GM19099 (cell line): Measurements from ENCODE around the gene UGT2B7.

Source experiments
- POLR2A ChIP-seq: IDR thresholded peaks from 3 replicates; pipeline ENCODE4 v1.6.1; 2011; ENCODE audit warnings: low read depth; ENCODE audit not compliant: insufficient read length; ENCODE audit errors: extremely low read depth

Gene UGT2B7

DNA sequence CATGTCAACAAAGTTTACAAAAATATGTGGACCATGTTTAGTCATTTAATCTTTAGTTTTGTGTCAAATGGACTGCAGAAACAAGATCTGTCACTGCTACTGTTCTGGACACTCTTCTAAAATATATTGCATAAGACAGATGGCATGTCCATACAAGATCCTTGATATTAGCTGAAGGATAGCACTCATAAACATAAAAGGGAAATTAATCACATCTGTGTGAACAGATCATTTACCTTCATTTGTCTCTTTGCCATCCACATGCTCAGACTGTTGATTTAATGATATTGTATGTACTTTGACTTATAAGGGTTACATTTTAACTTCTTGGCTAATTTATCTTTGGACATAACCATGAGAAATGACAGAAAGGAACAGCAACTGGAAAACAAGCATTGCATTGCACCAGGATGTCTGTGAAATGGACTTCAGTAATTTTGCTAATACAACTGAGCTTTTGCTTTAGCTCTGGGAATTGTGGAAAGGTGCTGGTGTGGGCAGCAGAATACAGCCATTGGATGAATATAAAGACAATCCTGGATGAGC, at the start of gene UGT2B7:
UGT2B7 (plus strand) TSS at position 364 of the 546 bp plus-strand sequence; CDS start at position 411, 47 bp downstream.
- no peak for TF ChIP-seq POLR2A

DNA sequence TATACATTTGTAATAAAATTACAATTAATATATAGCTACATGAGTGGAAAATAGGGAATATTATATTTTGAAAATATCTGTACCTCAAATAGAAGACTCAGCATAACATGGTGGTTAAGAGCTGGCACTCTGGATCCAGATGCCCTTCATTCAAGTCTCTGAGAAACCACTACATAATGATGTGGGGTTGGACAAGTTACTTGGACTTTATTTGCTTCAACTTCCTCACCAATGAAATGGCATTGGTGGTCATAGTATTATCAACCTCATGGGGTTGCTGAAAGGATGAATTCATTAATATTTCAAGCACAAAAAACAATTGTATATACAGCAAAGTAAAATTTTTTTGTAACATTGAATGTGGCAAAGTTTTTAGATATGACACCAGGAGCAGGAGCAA, 46.4 kb upstream of the UGT2B7 start:
- TF ChIP-seq POLR2A = no peak

DNA sequence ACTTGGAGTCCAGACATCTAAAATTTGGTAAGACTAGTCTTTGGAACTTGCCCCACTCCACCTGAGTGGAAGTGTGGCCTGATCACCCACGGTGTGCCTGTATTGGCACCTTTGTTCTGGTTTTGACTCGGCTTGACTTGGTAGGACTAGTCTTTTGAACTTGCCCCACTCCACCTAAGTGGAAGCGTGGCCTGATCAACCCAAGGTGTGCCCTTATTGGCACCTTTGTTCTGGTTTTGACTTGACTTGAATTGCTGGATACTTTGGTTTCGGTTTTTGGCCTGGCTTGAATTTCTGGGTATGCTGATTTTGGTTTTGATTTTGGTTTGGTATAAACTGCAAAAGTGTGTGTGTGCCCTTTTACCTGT, 44.7 kb upstream of the UGT2B7 start:
- no peak for TF ChIP-seq POLR2A

DNA sequence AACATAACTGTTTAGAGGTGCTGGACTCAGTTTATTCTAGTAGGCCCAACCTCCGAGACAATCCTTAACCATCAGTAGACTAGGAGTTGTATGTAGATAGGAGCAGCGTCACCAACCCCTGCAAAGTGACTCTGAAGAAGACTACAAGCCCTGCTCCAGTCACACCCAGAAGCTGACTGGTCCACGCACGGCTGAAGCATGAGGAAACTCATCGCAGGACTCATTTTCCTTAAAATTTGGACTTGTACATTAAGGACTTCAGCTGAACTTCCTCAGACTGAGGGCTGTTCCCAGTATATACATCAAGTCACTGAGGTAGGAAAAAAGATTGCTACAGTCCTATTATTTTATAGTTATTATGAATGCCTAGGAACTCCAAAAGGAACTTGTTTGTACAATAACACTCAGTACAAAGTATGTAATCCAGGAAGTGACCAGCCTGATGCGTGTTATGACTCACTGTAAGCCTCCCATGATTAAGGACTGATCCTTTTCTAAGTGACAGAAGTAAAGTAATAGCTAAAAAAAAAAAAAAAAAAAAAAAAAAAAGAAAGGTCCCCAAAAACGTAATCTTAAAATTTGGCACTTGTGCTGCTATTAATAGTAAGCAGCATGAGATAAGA, 41.6 kb upstream of the UGT2B7 start:
- TF ChIP-seq POLR2A = no peak

DNA sequence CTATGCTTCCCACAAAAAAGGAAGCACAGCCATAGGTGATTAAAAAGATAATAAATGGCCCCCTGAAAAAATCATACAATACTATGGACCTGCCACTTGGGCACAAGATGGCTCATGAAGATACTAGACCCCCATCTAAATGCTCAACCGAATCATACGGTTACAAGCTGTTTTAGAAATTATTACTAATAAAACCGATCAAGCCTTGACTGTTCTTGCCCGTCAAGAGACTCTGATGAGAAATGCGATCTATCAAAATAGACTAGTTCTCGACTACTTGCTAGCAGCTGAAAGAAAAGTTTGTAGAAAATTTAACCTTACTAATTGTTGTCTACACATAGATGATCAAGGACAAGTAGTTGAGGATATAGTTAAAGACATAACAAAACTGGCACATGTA, 40.1 kb upstream of the UGT2B7 start:
- TF ChIP-seq POLR2A = no peak

DNA sequence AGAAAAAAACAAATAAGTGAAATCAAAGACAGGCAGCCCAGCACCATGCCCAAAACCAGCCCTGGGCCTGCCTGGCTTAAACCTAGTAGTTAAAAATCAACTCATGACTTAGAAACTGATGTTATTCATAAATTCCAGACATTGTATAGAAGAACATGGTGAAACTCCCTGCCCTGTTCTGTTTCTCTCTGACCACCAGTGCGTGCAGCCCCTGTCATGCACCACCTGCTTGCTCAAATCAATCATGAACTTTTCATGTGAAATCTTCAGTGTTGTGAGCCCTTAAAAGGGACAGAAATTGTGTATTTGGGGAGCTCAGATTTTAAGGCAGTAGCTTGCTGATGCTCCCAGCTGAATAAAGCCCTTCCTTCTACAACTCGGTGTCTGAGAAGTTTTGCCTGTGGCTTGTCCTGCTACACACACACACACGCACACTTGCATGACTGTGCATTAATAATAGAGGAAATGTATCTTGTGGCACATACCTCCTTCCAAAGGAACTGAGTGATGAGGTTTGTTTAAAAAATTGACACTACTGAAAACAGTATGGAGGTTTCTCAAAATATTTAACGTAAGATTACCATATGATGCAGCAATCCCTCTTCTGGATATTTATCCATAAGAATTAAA, 39.2 kb upstream of the UGT2B7 start:
- no peak for TF ChIP-seq POLR2A

DNA sequence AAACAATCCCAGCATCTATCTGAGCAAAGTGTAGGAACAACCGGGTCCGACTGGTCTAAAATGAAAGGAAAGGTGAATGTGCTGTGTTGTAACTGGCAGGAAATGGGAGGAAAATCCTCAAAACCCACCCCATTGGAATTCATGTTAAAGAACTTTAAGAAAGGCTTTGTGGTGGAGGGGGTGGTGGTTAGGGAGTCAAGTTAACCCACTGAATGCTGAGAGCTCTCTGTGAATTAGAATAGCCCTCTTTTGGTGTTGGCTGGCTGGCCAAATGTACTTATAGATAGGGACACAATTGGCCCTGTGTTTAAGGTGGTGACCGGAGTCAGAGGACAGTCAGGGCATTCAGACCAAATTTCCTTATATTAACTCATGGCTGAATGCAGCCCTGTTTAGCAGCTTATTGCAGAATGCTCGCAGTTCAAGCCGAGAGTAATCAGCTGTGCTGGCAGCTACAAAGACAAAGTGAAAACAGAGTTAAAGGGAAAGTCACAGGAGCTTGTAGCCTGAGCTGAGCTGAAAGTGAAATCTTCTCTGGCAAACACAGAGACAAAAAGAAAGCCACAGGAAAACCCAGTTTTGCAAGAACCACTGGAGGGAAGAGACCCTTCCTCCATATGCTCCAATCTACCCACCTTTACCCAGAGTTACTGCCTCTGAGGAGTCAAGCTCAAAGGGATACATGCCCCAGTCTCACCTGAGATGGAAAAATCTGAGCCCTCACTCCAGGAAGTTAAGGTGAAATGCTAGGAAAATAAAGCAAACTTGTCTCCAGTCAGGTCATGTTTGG, 38.5 kb upstream of the UGT2B7 start:
- no peak for TF ChIP-seq POLR2A

DNA sequence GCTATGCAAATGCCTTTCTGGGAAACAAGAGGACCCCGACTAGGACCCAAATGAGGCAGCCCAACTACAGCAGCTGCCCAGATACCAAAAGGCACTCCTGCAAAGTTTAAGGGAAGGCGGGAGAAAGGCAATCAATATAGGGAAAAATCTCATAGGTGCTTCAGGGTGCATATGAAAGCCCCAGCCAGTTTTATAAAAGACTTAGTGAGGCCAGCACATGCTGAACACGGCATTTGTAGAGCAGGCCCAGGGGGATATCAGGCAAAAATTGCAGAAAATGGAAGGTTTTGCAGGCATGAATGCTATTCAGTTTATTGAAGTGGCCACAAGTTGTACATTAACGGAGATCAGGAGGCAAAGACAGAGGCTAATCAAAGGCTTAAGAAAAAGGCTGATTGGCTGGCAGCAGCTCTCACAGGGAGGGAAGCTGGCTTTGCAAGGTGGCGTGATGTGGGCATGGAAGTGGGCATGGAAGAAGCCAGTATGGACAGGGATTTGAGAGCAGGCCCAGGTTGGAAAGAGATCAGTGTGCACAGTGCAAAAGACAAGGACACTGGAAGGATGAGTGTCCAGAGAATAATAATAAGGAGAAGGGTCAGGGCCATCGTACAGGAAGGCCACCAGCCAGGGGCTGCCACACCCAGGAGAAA, 37.7 kb upstream of the UGT2B7 start:
- TF ChIP-seq POLR2A = no peak

DNA sequence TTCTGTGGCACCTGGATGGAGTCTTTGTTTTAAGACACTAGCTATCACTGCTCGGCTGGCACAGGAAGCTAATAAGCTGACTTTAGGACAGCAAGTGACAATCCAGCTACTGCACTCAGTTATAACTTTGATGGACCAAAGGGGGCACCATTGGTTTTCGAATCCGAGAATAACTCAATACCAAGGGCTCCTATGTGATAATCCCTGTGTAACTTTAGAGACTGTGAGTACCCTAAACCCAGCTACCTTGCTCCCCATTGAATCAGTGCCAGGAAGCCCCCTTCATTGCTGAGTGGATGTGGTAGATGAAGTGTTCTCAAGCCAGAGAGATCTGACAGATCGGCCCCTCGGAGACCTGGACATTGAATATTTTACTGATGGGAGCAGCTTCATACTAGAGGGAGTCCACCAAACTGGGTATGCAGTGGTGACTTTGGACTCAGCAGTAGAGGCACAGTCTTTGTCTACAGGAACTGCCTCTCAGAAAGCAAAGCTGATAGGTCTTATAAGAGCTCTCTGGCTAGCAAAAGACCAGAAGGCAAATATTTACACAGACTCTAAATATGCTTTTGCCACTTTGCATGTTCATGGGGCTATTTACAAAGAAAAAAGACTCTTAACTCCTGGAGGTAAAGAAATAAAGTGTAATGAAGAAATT, 35.5 kb upstream of the UGT2B7 start:
- TF ChIP-seq POLR2A = no peak

DNA sequence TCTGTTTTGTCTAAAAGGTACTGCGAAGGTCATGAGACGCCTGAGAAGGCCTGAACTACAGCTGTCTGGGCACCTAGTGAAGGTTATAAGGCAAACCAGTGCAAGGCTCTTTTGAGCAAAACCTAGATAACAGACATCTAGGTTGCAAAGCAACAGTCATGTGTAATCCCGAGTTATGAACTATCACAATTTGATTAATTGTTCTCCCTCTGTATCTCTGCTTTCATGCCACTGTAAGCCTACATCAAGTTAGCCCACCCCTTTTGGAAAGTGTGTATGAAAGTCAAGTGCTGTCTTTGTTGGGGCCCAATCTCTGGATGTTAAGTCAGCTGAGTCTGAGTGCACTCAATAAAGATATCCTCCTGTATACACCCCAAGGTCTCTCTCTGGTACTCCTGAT, 31.9 kb upstream of the UGT2B7 start:
- TF ChIP-seq POLR2A = no peak

DNA sequence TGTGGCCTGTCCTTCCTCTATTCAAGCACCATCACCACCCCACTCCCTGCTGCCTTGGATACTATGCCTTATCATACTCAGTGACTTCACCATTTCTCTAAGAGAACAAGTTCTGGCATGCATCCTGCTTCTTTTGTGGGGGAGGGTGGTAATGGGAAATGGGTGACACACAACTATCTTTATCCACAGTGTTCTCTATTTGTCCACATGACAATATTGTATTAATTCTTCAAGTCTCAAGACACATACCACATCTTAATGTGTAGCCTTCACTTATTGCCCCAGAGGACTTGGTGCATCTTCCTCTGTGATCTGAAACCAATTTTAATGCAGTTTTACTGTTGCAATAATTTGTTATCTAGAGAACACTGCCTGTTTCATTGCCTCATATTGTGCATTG, 29.3 kb upstream of the UGT2B7 start:
- no peak for TF ChIP-seq POLR2A

DNA sequence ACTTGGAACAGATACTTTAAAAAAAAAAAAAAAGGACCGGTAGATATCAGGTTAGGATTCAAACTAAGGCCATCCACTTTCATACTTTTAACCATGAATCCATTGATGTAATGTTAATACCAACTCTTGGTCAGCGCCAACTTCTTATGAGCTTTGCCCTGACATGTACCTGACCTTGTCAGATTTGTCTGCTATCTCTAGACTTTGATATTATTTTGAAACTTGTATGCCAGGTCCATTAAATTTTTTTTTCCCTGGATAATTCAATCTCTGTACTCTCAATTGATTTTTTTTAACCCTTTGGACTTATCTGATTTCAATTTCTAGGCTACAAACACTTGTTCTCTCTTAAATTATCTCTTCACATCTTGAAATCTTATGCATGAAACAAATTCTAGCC, 27.2 kb upstream of the UGT2B7 start:
- TF ChIP-seq POLR2A = no peak

DNA sequence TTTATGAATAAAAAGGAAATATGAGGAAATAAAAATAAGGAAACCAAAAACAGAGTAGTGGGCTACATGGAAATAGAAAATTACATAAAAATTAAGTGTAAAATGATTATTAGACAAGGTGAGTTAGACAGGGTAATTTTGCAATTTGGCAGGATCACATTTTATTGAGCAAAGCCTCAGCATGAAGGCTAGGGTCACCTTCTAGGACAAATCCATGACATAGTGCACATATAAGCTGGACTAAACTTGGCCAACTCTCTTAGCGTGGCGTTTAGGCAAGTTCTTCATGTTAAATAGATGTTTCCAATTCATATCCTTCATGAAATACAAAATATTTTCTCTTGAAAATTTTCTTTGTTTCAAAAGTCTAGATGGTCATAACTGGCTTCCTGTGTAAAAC, 25.7 kb upstream of the UGT2B7 start:
- TF ChIP-seq POLR2A = no peak

DNA sequence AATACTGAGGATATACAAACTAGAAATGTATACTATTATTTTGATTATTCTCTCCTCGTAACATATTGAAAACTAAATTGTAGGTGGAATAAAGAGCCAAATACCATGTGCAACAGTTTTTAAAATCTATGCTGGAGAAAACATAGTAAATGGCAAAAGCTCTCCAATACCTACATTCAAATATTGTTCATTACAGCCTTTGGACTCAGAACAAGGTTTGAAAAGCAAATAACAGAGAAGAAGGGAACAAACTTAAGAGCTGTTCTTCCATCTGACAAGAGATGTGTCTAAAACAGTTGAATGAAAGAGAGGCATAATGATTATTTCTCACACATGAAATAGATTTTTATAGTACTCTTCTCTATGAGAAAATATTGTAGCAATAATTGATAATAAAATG, 25.0 kb upstream of the UGT2B7 start:
- TF ChIP-seq POLR2A = no peak

DNA sequence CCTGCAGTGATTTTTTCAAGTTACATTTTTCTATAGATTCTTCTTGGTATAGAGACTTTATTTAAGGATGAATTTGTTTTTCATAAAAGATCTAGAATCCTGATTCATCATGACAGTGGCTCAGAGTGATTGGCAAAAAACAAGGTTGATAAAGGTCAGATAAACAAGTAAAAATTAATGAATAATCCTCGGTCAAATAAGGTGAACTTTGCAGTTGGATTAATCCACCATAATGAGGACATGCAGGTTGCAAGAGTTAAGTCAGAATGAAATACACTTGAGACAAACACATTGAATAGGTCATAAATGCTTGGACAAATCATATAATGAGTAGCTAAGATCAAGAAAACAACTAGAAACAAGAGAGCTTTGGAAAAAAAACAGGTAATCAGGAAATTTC, 22.9 kb upstream of the UGT2B7 start:
- no peak for TF ChIP-seq POLR2A

DNA sequence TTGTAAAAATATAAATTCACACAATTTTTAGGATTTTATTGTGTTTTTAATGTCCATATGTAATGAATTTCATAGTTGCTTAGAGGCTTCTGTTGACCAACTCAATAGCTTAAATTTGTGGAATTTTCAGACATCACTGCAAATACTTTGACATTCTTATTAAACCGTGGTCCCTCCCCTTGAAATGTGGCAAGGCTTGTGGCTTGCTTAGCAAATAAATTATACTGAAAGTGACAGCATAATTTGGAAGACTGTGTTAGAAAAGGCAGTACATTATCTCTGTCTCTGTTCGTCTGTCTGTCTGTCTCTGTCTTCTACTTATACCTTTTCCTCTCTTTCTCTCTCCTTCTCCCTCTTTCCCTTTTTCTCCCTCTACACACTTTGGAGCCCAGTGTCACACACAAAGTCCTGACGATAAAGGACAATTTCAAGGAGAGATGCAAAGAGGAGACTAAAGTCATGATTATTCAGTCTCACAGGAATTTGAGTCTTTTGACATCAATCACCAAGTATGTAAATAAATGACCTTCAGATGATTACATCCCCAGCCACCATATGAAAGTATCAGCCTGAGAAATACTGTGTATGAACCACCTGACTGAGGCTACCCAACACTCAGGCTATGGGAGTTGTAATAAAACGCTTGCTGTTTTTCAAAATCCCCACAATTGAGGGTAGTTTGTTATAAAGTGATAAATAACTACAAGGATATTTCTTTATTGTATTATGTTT, 21.0 kb upstream of the UGT2B7 start:
- TF ChIP-seq POLR2A = no peak
